ENCODE measurements around the gene HTR4.
"Not testable (repeated sequence)": the region's sequence is repeated elsewhere in the genome, so short reads cannot be mapped to it uniquely, and the experiment has no call there.

The HTR4 gene

GRCh38 chr5:148543727-148544126 is 110.6 kb downstream of the HTR4 start:
- Mint-ChIP-seq H3K4me1 (ENCODE audit: low read depth) (no peaks in the 10 kb centered on the region), H3K36me3 (ENCODE audit: low read depth) (no peaks in the 10 kb centered on the region), H3K27me3 (ENCODE audit: low read depth) (peaks cover 8% of the 10 kb centered on the region), H3K4me3 (no peak overlapping the region), H3K27ac (no peak overlapping the region), H3K9me3 (peaks cover 5% of the 10 kb centered on the region)

GRCh38 chr5:148542812-148543211 is 111.5 kb downstream of the HTR4 start:
- Mint-ChIP-seq H3K9me3 (peaks cover 5% of the 10 kb centered on the region), H3K27me3 (ENCODE audit: low read depth) (peaks cover 8% of the 10 kb centered on the region), H3K4me1 (ENCODE audit: low read depth) (no peaks in the 10 kb centered on the region), H3K4me3 (no peak overlapping the region), H3K36me3 (ENCODE audit: low read depth) (no peaks in the 10 kb centered on the region), H3K27ac (no peak overlapping the region)

- H3K9me3 Mint-ChIP-seq, result peaks cover 5% of the 10 kb centered on the region
- H3K27ac Mint-ChIP-seq, result no peak overlapping the region
- no peaks in the 10 kb centered on the region for H3K36me3 Mint-ChIP-seq (ENCODE audit: low read depth)
- peaks cover 8% of the 10 kb centered on the region for H3K27me3 Mint-ChIP-seq (ENCODE audit: low read depth)
- H3K4me3 Mint-ChIP-seq, result no peak overlapping the region
- H3K4me1 Mint-ChIP-seq (ENCODE audit: low read depth), result no peaks in the 10 kb centered on the region
Observed at GRCh38 chr5:148541054-148541835, 113.1 kb downstream of the HTR4 start.

GRCh38 chr5:148540647-148541046 is 113.7 kb downstream of the HTR4 start:
- no peaks in the 10 kb centered on the region for H3K36me3 Mint-ChIP-seq (ENCODE audit: low read depth)
- H3K4me1 Mint-ChIP-seq (ENCODE audit: low read depth), result no peaks in the 10 kb centered on the region
- H3K4me3 Mint-ChIP-seq, result no peak overlapping the region
- peaks cover 8% of the 10 kb centered on the region for H3K27me3 Mint-ChIP-seq (ENCODE audit: low read depth)
- no peak overlapping the region for H3K27ac Mint-ChIP-seq
- peaks cover 5% of the 10 kb centered on the region for H3K9me3 Mint-ChIP-seq

GRCh38 chr5:148539851-148540250 is 114.5 kb downstream of the HTR4 start:
- Mint-ChIP-seq H3K9me3 (peaks cover 5% of the 10 kb centered on the region), H3K4me3 (no peak overlapping the region), H3K36me3 (ENCODE audit: low read depth) (no peaks in the 10 kb centered on the region), H3K27me3 (ENCODE audit: low read depth) (peaks cover 4% of the 10 kb centered on the region), H3K27ac (no peak overlapping the region), H3K4me1 (ENCODE audit: low read depth) (no peaks in the 10 kb centered on the region)

GRCh38 chr5:148535190-148535589 is 119.1 kb downstream of the HTR4 start:
- peaks cover 5% of the 10 kb centered on the region for H3K9me3 Mint-ChIP-seq
- H3K36me3 Mint-ChIP-seq (ENCODE audit: low read depth), result no peaks in the 10 kb centered on the region
- H3K4me3 Mint-ChIP-seq, result no peak overlapping the region
- H3K4me1 Mint-ChIP-seq (ENCODE audit: low read depth), result no peaks in the 10 kb centered on the region
- no peaks in the 10 kb centered on the region for H3K27me3 Mint-ChIP-seq (ENCODE audit: low read depth)
- no peak overlapping the region for H3K27ac Mint-ChIP-seq

- H3K27ac Mint-ChIP-seq, result no peak overlapping the region
- H3K27me3 Mint-ChIP-seq (ENCODE audit: low read depth), result no peaks in the 10 kb centered on the region
- no peak overlapping the region for H3K4me3 Mint-ChIP-seq
- peaks cover 9% of the 10 kb centered on the region for H3K9me3 Mint-ChIP-seq
- no peaks in the 10 kb centered on the region for H3K4me1 Mint-ChIP-seq (ENCODE audit: low read depth)
- H3K36me3 Mint-ChIP-seq (ENCODE audit: low read depth), result no peaks in the 10 kb centered on the region
Observed at GRCh38 chr5:148532969-148533670, 121.2 kb downstream of the HTR4 start.

- not testable (repeated sequence) for H3K36me3 Mint-ChIP-seq (ENCODE audit: low read depth); H3K4me1 Mint-ChIP-seq (ENCODE audit: low read depth); H3K27me3 Mint-ChIP-seq (ENCODE audit: low read depth); H3K27ac Mint-ChIP-seq; H3K4me3 Mint-ChIP-seq; H3K9me3 Mint-ChIP-seq
Observed at GRCh38 chr5:148529450-148529849, 124.9 kb downstream of the HTR4 start.

- H3K36me3 Mint-ChIP-seq (ENCODE audit: low read depth), result no peaks in the 10 kb centered on the region
- no peak overlapping the region for H3K4me3 Mint-ChIP-seq
- H3K27ac Mint-ChIP-seq, result no peak overlapping the region
- peaks cover 7% of the 10 kb centered on the region for H3K9me3 Mint-ChIP-seq
- no peaks in the 10 kb centered on the region for H3K4me1 Mint-ChIP-seq (ENCODE audit: low read depth)
- H3K27me3 Mint-ChIP-seq (ENCODE audit: low read depth), result no peaks in the 10 kb centered on the region
Observed at GRCh38 chr5:148524721-148525120, 129.6 kb downstream of the HTR4 start.

GRCh38 chr5:148523139-148523538 is 131.2 kb downstream of the HTR4 start:
- Mint-ChIP-seq H3K4me3 (no peak overlapping the region), H3K9me3 (no peaks in the 10 kb centered on the region), H3K36me3 (ENCODE audit: low read depth) (no peaks in the 10 kb centered on the region), H3K27me3 (ENCODE audit: low read depth) (no peaks in the 10 kb centered on the region), H3K4me1 (ENCODE audit: low read depth) (no peaks in the 10 kb centered on the region), H3K27ac (no peak overlapping the region)

GRCh38 chr5:148515460-148515859 is 138.9 kb downstream of the HTR4 start:
- no peaks in the 10 kb centered on the region for H3K36me3 Mint-ChIP-seq (ENCODE audit: low read depth)
- no peak overlapping the region for H3K4me3 Mint-ChIP-seq
- H3K9me3 Mint-ChIP-seq, result no peaks in the 10 kb centered on the region
- H3K4me1 Mint-ChIP-seq (ENCODE audit: low read depth), result no peaks in the 10 kb centered on the region
- H3K27me3 Mint-ChIP-seq (ENCODE audit: low read depth), result no peaks in the 10 kb centered on the region
- no peak overlapping the region for H3K27ac Mint-ChIP-seq

GRCh38 chr5:148514344-148514743 is 140.0 kb downstream of the HTR4 start:
- Mint-ChIP-seq H3K27me3 (ENCODE audit: low read depth) (no peaks in the 10 kb centered on the region), H3K4me3 (no peak overlapping the region), H3K4me1 (ENCODE audit: low read depth) (no peaks in the 10 kb centered on the region), H3K9me3 (no peaks in the 10 kb centered on the region), H3K36me3 (ENCODE audit: low read depth) (no peaks in the 10 kb centered on the region), H3K27ac (no peak overlapping the region)

- Mint-ChIP-seq H3K9me3 (no peaks in the 10 kb centered on the region), H3K27ac (no peak overlapping the region), H3K36me3 (ENCODE audit: low read depth) (no peaks in the 10 kb centered on the region), H3K4me1 (ENCODE audit: low read depth) (no peaks in the 10 kb centered on the region), H3K4me3 (no peak overlapping the region), H3K27me3 (ENCODE audit: low read depth) (no peaks in the 10 kb centered on the region)
Observed at GRCh38 chr5:148512498-148512897, 141.8 kb downstream of the HTR4 start.

- Mint-ChIP-seq H3K9me3 (no peaks in the 10 kb centered on the region), H3K36me3 (ENCODE audit: low read depth) (no peaks in the 10 kb centered on the region)
Observed at GRCh38 chr5:148511810-148512347, 142.4 kb downstream of the HTR4 start.

GRCh38 chr5:148509893-148510292 is 144.4 kb downstream of the HTR4 start:
- H3K4me1 Mint-ChIP-seq (ENCODE audit: low read depth), result no peaks in the 10 kb centered on the region
- H3K27ac Mint-ChIP-seq, result no peak overlapping the region
- H3K27me3 Mint-ChIP-seq (ENCODE audit: low read depth), result no peaks in the 10 kb centered on the region
- H3K4me3 Mint-ChIP-seq, result no peak overlapping the region
- no peaks in the 10 kb centered on the region for H3K9me3 Mint-ChIP-seq
- no peaks in the 10 kb centered on the region for H3K36me3 Mint-ChIP-seq (ENCODE audit: low read depth)

More at GRCh38 chr5:148511810-148512347, 142.4 kb downstream of the HTR4 start:
- Mint-ChIP-seq H3K4me3 (no peak overlapping the region), H3K4me1 (ENCODE audit: low read depth) (no peaks in the 10 kb centered on the region), H3K27ac (no peak overlapping the region), H3K27me3 (ENCODE audit: low read depth) (no peaks in the 10 kb centered on the region)
